Endothelial cell of umbilical vein (primary cell): Measurements from ENCODE around the gene WDR7. TPM values are rescaled to one million over a fixed set of nuclear protein-coding genes. Genes with fewer than 3 reads are reported as not detected.

Experiments used
- BruUV-seq: library from RNA; stranded (reverse); fragments of 400-500 nt; replicated peaks from 2 replicates; lab custom pipeline; 2021; lab: Mats Ljungman, UMichigan
- CTCF ChIA-PET: fragments of 300-600, 350-600 bp; sonication (Branson Sonifier 250); formaldehyde crosslinking; loops from one replicate; lab custom pipeline; 2021; ENCODE audit warnings: antibody characterized with exemption, inconsistent platforms; lab: Charles Lee
- POLR2A ChIA-PET: fragments of 300-600, 350-600 bp; sonication (Branson Sonifier 250); formaldehyde crosslinking; loops from one replicate; lab custom pipeline; 2021; ENCODE audit warnings: antibody characterized with exemption, inconsistent platforms; lab: Charles Lee
- DNase-seq: peaks from one replicate; pipeline ENCODE4 v3.0.0-alpha.2; 2011; ENCODE audit warnings: low read depth, low spot score
- FAIRE-seq: peaks from 2 replicates; lab custom pipeline; 2011; peaks lifted over from hg19 to GRCh38; lab: Jason Lieb, UNC
- H2AFZ ChIP-seq: 2 replicates; pipeline ENCODE4 v1.6.0; 2012; ENCODE audit warnings: low read depth, low read length, control low read depth, inconsistent platforms
- H3K27ac ChIP-seq: 2 replicates; pipeline ENCODE4 v1.5.1; 2011; ENCODE audit warnings: low read depth, mild to moderate bottlenecking, control low read depth, low read length, moderate library complexity; ENCODE audit not compliant: insufficient read depth
- H3K27me3 ChIP-seq, 2 experiments: 2 replicates each; pipeline versions ENCODE4 v1.6.0 to v1.6.1; 2011; ENCODE audit warnings: low read length in 2 of 2, mixed read lengths in 1 of 2; ENCODE audit not compliant: control insufficient read depth in 2 of 2, insufficient read depth in 2 of 2
- H3K36me3 ChIP-seq, 2 experiments: 2 replicates in 1 of 2; 3 replicates in 1 of 2; pipeline ENCODE4 v1.5.1; 2011; ENCODE audit warnings: low read length in 2 of 2, mild to moderate bottlenecking in 1 of 2, moderate library complexity in 1 of 2; ENCODE audit not compliant: control insufficient read depth in 2 of 2, insufficient read depth in 2 of 2; ENCODE audit errors: extremely low read depth in 1 of 2
- H3K4me1 ChIP-seq: 3 replicates; pipeline ENCODE4 v1.5.1; 2011; ENCODE audit warnings: mild to moderate bottlenecking, low read length; ENCODE audit not compliant: control insufficient read depth, insufficient read depth; ENCODE audit errors: extremely low read depth
- H3K4me2 ChIP-seq: 2 replicates; pipeline ENCODE4 v1.6.1; 2011; ENCODE audit warnings: low read length, control low read depth, mixed read lengths; ENCODE audit not compliant: insufficient read depth
- H3K4me3 ChIP-seq, 3 experiments: fragments of 200-600 bp in 1 of 3; sonication (generic), shearing (Covaris generic) in 1 of 3; replicated peaks in 1 of 3; 2 replicates each; pipeline ENCODE4 v1.5.1; 2011 to 2016; ENCODE audit warnings: control low read depth in 3 of 3, low read length in 3 of 3, mild to moderate bottlenecking in 2 of 3, inconsistent platforms in 1 of 3, low read depth in 1 of 3, moderate library complexity in 1 of 3; ENCODE audit not compliant: insufficient read depth in 1 of 3
- H3K79me2 ChIP-seq: 2 replicates; pipeline ENCODE4 v1.6.0; 2012; ENCODE audit warnings: low read length, inconsistent platforms; ENCODE audit not compliant: control insufficient read depth, insufficient read depth
- H3K9ac ChIP-seq: replicated peaks from 2 replicates; pipeline ENCODE3; 2011; ENCODE audit warnings: low read length, control low read depth; ENCODE audit not compliant: insufficient read depth; ENCODE audit errors: extremely low read depth
- H3K9me1 ChIP-seq: replicated peaks from 3 replicates; pipeline ENCODE4 v1.6.0; 2011; ENCODE audit warnings: mild to moderate bottlenecking, low read length; ENCODE audit not compliant: control insufficient read depth, insufficient read depth; ENCODE audit errors: extremely low read depth
- H3K9me3 ChIP-seq: replicated peaks from 2 replicates; pipeline ENCODE4 v1.5.1; 2012; ENCODE audit warnings: low read length, inconsistent platforms; ENCODE audit not compliant: control insufficient read depth, insufficient read depth
- H4K20me1 ChIP-seq: replicated peaks from 2 replicates; pipeline ENCODE3; 2011; ENCODE audit warnings: mild to moderate bottlenecking, low read length; ENCODE audit not compliant: control insufficient read depth, insufficient read depth; ENCODE audit errors: extremely low read depth
- CTCF ChIP-seq, 2 donors: IDR thresholded peaks; 1 replicate in 1 of 2; 2 replicates in 1 of 2; pipeline ENCODE4 v1.5.1; 2011; ENCODE audit warnings: low read length in 2 of 2, mild to moderate bottlenecking in 2 of 2, moderate library complexity in 2 of 2, control low read depth in 1 of 2, inconsistent platforms in 1 of 2, low read depth in 1 of 2; ENCODE audit not compliant: insufficient read depth in 1 of 2; ENCODE audit errors: extremely low read depth in 1 of 2
- FOS ChIP-seq: IDR thresholded peaks from 2 replicates; pipeline ENCODE4 v1.6.1; 2011; ENCODE audit warnings: mild to moderate bottlenecking, low read length, moderate library complexity, borderline replicate concordance; ENCODE audit not compliant: insufficient read depth
- MAX ChIP-seq: IDR thresholded peaks from 2 replicates; pipeline ENCODE4 v1.6.1; 2011; ENCODE audit not compliant: insufficient read depth, insufficient read length
- POLR2A ChIP-seq: IDR thresholded peaks from 2 replicates; pipeline ENCODE4 v1.6.1; 2012; ENCODE audit warnings: low read depth, mild to moderate bottlenecking, control low read depth, low read length
- dilution Hi-C: fragments of 300-500 bp; cut with MboI; formaldehyde crosslinking; loops from one replicate; pipeline ENCODE4 v1.15.0; 2019; ENCODE audit warnings: low sequenced_read_pairs; ENCODE audit not compliant: extremely low pct_ligation_motif_present
- intact Hi-C: fragments of 100-400 bp; cut with micrococcal nuclease; formaldehyde crosslinking; loops from one replicate; pipeline ENCODE4 v1.10.0; 2022
- polyA plus RNA-seq, 4 experiments: library from polyadenylated mRNA; depleted of rRNA in 3 of 4; stranded (reverse) in 3 of 4; unstranded in 1 of 4; fragments of >200 nt; gene quantifications; 2 replicates each; pipeline versions ENCODE4 v1.2.1 to v1.2.3, GENCODE V29; 2011 to 2012; ENCODE audit warnings: missing spikeins in 1 of 4
- total RNA-seq: library from RNA; stranded (reverse); gene quantifications from 2 replicates; pipeline ENCODE4 v1.2.3, GENCODE V29; 2021

Gene WDR7
- total and polyA plus RNA-seq, 2 donors (not counting 3 experiments of a cell fraction or from before 2014, with no cell fraction given), result 5.9 to 19.0 TPM

- no peak overlapping the region for H3K4me3 ChIP-seq
- no peak for FAIRE-seq
- CTCF ChIA-PET, result no interaction called here
Measured at GRCh38 chr18:56988022-56988421, 336.9 kb downstream of the WDR7 start.

More at GRCh38 chr18:56988022-56988421, 336.9 kb downstream of the WDR7 start:
- intact Hi-C loops, result no loop called here
- H3K27me3 ChIP-seq, result no peaks in the 10 kb centered on the region
- no peaks in the 10 kb centered on the region for H3K36me3 ChIP-seq
- H3K4me2 ChIP-seq, result no peak overlapping the region
- dilution Hi-C loops, result no loop called here
- no peaks in the 10 kb centered on the region for H4K20me1 ChIP-seq
- BruUV-seq, result no TSS peak
- TF ChIP-seq POLR2A (no peak), CTCF (IDR thresholded peaks at IDR 0.05; ENCODE audit: extremely low read depth in 1 of 2, insufficient read depth in 1 of 2, low read depth in 1 of 2, low read length in 2 of 2) (no peak), FOS (no peak), MAX (no peak)
- no peaks in the 10 kb centered on the region for H3K9me1 ChIP-seq
- no peaks in the 10 kb centered on the region for H3K79me2 ChIP-seq
- no peaks in the 10 kb centered on the region for H3K4me1 ChIP-seq
- no peak overlapping the region for H2AFZ ChIP-seq
- H3K27ac ChIP-seq, result no peak overlapping the region
- no peak for DNase-seq
- POLR2A ChIA-PET, result no interaction called here
- H3K9me3 ChIP-seq, result no peaks in the 10 kb centered on the region
- no peak overlapping the region for H3K9ac ChIP-seq
